Neutrophil (primary cell): Measurements from ENCODE around the gene GBF1.

Experiments
- H3K27ac ChIP-seq: fragments of 200-600 bp; sonication (generic); 2 replicates; pipeline ENCODE4 v1.5.1; 2016; ENCODE audit warnings: mild to moderate bottlenecking, moderate library complexity
- H3K27me3 ChIP-seq: fragments of 200-600 bp; sonication (generic); 2 replicates; pipeline ENCODE4 v1.6.0; 2016; ENCODE audit warnings: mild to moderate bottlenecking
- H3K36me3 ChIP-seq: fragments of 200-600 bp; sonication (generic); 2 replicates; pipeline ENCODE4 v1.5.1; 2017
- H3K4me1 ChIP-seq, 2 experiments: fragments of 200-600 bp in 1 of 2; sonication (generic) in 1 of 2; 1 replicate in 1 of 2; 2 replicates in 1 of 2; pipeline versions ENCODE4 v1.5.1 to v1.6.1; 2013 to 2016; ENCODE audit warnings: low read depth in 1 of 2, low read length in 1 of 2, mild to moderate bottlenecking in 1 of 2, moderate library complexity in 1 of 2; ENCODE audit not compliant: control insufficient read depth in 1 of 2, insufficient read depth in 1 of 2
- H3K4me3 ChIP-seq, 2 experiments: fragments of 200-600 bp in 1 of 2; sonication (generic) in 1 of 2; 1 replicate in 1 of 2; 2 replicates in 1 of 2; pipeline ENCODE4 v1.5.1; 2013 to 2016; ENCODE audit warnings: low read depth in 1 of 2, low read length in 1 of 2, mild to moderate bottlenecking in 1 of 2, moderate library complexity in 1 of 2
- H3K9me3 ChIP-seq: fragments of 200-600 bp; sonication (generic); 2 replicates; pipeline ENCODE4 v1.5.1; 2016
- CTCF ChIP-seq: fragments of 200-600 bp; sonication (generic); IDR thresholded peaks from 2 replicates; pipeline ENCODE4 v1.5.1; 2016; ENCODE audit warnings: antibody characterized with exemption

The GBF1 gene

GRCh38 chr10:102341038-102341688, 95.8 kb downstream of the GBF1 start:
- no peaks in the 10 kb centered on the region for H3K9me3 ChIP-seq
- no peak for TF ChIP-seq CTCF
- no peak overlapping the region for H3K27ac ChIP-seq
- H3K4me3 ChIP-seq: no peak overlapping the region
- H3K27me3 ChIP-seq: no peaks in the 10 kb centered on the region
- H3K36me3 ChIP-seq: peaks cover 13% of the 10 kb centered on the region
- no peaks in the 10 kb centered on the region for H3K4me1 ChIP-seq

GRCh38 chr10:102342458-102342857, 97.1 kb downstream of the GBF1 start:
- H3K27ac ChIP-seq: no peak overlapping the region
- no peaks in the 10 kb centered on the region for H3K27me3 ChIP-seq
- TF ChIP-seq CTCF: no peak
- no peak overlapping the region for H3K4me3 ChIP-seq
- no peaks in the 10 kb centered on the region for H3K4me1 ChIP-seq
- H3K9me3 ChIP-seq: no peaks in the 10 kb centered on the region
- H3K36me3 ChIP-seq: peaks cover 18% of the 10 kb centered on the region

GRCh38 chr10:102342958-102343357, 97.6 kb downstream of the GBF1 start:
- TF ChIP-seq CTCF: no peak
- Histone ChIP-seq H3K4me1 (no peaks in the 10 kb centered on the region), H3K27ac (no peak overlapping the region), H3K9me3 (no peaks in the 10 kb centered on the region), H3K27me3 (no peaks in the 10 kb centered on the region), H3K4me3 (no peak overlapping the region), H3K36me3 (peaks cover 23% of the 10 kb centered on the region)

GRCh38 chr10:102344067-102344466, 98.7 kb downstream of the GBF1 start:
- no peak for TF ChIP-seq CTCF
- no peak overlapping the region for H3K4me3 ChIP-seq
- H3K27ac ChIP-seq: no peak overlapping the region

GRCh38 chr10:102347236-102347828, 102.0 kb downstream of the GBF1 start:
- TF ChIP-seq CTCF: no peak
- Histone ChIP-seq H3K36me3 (peaks cover 43% of the 10 kb centered on the region), H3K4me1 (no peaks in the 10 kb centered on the region), H3K9me3 (no peaks in the 10 kb centered on the region), H3K4me3 (no peak overlapping the region), H3K27ac (no peak overlapping the region), H3K27me3 (no peaks in the 10 kb centered on the region)

More at GRCh38 chr10:102344067-102344466, 98.7 kb downstream of the GBF1 start:
- Histone ChIP-seq H3K9me3 (no peaks in the 10 kb centered on the region), H3K27me3 (no peaks in the 10 kb centered on the region), H3K36me3 (peaks cover 24% of the 10 kb centered on the region), H3K4me1 (no peaks in the 10 kb centered on the region)
